HL-60/S4 treated with phorbol 12-myristate 13-acetate at 8.2 ng/mL for 4 days and 3 days (cell line): ENCODE measurements around the gene SLC25A10.
"Not testable (repeated sequence)": the region's sequence is repeated elsewhere in the genome, so short reads cannot be mapped to it uniquely, and the experiment has no call there.

ENCODE experiments used
- in situ Hi-C: fragments of 300-500 bp; cut with MboI; formaldehyde crosslinking; loops from 2 replicates; pipeline ENCODE4 v1.15.0; 2022; ENCODE audit warnings: low sequenced_read_pairs

SLC25A10 gene

GRCh38 chr17:81719410-81720266 is 7.6 kb downstream of the SLC25A10 start:
- in situ Hi-C loops: no loop called here

DNA sequence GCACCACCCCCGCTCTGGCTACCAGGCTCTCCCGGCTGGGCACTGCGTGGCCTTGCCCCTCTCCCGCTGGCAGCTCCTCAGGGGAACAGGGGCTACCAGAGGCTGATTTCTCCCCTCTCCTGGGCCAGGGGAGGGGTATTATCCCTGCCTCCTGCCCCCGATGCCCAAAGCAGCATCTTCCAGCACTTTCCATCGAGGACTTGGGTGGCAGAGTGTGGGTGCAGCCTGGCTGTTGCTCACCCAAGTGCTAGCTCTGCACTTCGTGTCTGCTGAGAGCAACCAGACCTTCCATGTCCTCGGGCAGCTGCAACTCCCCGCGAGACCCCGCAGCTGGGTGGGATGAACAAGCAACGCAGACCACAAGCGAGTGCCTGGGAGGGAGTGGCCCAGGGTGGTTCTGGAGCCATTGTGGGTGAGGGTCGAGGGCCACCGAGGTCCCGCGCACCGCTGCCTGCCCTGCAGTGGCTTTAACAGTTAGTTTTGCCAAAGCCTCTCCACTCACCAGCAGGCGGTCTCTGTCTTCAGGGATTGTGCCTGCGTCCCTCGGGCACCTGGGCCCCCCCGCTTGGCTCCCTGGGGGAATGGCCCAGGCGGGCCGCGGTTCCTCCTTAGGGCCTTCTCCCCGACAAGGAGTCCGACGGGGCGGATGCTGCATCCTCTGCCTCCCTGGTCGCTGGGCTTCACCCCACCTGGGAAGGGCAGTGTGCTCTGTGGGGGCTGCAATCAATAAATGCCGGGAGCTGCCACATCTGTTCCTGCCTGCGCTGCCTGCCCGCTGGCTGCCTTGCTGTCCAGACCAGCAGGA is 8.4 kb downstream of the SLC25A10 start:
- in situ Hi-C loops: no loop called here

DNA sequence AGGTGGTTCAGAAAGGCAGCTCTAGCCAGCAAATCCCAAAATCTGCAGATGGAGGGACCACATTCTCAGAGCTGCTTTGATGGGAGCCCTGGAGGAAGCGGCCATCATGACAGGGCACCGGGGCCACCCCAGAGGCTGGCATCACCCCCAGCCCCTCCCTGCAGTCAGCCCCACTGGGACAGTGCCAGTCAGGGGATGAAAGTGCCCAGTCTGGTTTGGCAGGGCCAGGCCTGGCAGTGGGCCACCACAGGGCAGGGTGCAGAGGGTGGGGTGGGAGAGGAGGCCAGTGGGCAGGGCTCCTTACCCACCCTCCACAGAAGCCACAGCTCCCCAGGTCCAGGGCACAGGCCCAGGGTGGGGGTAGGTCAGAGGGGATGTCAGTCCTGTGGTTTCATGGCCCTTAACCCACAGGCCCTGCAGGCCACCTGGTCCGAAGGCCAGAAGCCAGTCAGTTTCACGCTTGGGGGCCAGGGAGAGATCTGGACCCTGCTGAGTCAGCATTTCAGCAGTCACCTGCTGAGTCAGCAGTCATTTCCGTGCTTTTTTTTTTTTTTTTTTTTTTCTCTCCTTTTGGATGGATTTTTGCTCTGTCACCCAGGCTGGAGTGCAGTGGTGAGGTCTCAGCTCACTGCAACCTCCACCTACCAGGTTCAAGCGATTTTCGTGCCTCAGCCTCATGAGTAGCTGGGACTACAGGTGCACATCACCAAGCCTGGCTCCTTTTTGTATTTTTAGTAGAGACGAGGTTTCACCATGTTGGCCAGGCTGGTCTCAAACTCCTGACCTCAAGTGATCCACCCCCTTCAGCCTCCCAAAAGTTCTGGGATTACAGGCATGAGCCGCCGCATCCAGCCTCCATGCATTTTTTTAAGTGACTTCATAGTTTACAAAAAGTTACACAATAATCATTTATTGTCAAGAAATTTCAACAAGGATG is 10.4 kb downstream of the SLC25A10 start:
- in situ Hi-C loops: no loop called here

DNA sequence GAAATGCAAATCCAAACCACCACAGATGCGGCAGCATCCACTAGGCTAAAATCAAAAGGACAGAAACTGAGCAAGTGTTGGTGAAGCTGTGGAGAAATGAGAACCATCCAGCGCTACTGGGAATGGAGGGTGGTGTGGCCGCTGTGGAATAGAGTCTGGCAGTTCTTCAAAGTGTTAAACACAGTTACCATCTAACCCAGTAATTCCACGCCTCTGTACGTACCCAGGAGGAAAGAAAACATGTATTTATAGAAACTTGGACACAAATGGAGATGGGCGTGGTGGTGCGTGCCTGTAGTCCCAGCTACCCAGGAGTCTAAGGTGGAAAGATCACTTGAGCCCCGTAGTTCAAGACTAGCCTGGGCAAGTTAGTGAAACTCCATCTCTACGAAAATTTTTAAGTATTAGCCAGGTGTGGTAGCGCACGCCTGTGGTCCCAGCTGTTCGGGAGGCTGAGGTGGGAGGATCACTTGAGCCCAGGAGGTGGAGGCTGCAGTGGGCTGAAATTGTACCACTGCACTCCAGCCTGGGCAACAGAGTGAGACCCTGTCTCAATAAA is 11.6 kb downstream of the SLC25A10 start:
- in situ Hi-C loops: no loop called here

GRCh38 chr17:81725439-81725838 is 13.4 kb downstream of the SLC25A10 start:
- in situ Hi-C loops: no loop called here

DNA sequence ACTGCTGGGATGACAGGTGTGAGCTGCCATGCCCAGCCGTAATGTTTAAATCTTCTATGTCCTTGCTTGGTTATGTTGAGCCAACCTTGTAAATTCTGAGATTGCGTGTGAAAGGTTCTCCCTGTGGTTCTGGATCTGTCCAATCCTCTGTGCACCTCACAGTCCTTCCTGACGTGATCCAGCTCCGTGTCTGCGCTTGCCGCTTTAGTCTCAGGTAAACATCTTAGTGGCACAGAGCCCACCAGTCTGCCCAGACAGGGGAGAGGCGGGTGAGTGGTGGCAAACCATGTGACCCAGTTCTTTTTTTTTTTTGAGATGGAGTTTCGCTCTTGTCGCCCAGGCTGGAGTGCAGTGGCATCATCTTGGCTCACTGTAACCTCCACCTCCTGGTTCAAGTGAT is 13.9 kb downstream of the SLC25A10 start:
- in situ Hi-C loops: no loop called here

GRCh38 chr17:81727324-81728031 is 15.4 kb downstream of the SLC25A10 start:
- in situ Hi-C loops: no loop called here

DNA sequence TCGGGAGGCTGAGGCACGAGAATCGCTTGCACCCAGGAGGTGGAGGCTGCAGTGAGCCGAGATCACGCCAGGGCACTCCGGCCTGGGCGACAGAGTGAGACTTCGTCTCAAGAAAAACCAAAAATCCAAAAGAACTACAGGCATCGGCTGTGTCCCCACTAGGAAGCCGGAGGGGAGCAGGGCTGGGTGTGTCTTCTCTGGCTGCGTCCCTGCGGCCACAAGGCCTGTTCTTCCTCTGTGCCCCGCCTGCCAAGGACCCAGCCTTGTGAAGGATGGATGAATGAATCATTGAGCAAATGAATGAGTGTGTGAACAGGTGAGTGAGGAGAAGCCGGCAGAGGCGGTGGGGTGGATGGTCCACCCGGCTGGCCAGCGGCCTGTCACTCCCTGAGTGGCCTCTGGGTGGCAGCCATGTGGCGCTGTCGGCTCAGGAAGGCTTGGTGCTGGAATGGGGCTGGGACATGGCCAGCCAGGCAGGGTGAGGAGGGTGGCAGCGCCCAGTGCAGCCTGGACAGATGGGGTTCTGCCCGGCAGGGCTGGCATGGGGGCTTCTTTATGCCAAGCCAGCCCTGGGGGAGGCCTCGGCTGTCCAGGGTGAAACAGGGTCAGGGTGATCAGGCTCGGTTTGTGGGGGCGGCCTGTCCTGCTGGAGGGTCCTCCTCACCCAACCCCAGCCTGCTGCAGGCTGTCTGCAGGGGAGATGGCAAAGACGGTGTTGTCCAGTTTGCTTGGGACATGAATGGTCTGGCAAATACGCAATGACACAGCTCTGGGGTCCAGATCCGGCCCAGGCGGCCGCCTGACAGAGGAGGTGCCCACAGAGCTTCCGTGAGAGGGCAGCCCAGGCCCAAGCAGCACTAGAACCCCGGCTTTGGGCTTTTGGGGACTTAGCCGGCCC is 21.7 kb downstream of the SLC25A10 start:
- in situ Hi-C loops: no loop called here

GRCh38 chr17:81734405-81735263 is 22.6 kb downstream of the SLC25A10 start:
- in situ Hi-C loops: no loop called here

DNA sequence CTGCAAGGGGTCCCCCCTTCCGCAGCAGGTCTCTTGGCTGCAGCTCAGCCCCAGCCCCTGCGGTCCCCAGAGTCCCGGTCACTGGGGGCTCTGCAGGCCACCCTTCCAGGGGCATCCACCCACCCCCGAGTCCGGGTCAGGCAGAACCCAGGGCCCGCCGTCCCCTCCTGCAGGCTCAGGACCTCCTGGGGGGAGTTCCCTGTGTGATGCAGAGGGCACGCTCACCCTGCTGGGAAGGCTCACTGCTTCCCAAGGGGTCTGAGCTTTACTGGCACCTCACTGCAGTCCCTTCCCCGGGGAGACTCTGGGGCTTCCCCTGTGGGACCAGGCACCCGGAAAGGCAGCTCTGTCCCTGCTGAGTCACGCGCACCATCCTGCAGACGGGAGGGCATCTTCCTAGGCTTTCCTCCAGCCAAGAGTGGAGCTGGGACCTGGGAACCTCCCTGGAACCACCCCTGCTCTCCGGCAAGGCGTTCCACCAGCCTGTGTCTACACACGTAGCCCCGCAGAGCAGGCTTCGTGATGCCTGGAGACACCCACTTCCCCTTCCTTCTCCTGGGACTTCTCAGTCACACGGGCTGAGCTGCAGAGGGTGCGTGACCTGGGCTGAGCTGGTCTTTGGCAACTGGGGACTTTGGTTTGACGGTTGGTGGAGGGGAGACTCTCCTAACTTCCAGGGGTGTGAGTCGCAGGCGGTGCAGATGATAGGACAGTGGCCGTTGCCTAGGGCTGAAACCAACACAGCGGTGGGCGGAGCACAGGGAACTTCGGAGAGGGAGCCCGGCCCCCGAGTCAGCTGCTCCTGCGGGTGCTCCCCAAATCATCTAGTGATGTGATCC is 23.4 kb downstream of the SLC25A10 start:
- in situ Hi-C loops: no loop called here

- in situ Hi-C loops: no loop called here
Observed at GRCh38 chr17:81737947-81738800, 26.1 kb downstream of the SLC25A10 start.

DNA sequence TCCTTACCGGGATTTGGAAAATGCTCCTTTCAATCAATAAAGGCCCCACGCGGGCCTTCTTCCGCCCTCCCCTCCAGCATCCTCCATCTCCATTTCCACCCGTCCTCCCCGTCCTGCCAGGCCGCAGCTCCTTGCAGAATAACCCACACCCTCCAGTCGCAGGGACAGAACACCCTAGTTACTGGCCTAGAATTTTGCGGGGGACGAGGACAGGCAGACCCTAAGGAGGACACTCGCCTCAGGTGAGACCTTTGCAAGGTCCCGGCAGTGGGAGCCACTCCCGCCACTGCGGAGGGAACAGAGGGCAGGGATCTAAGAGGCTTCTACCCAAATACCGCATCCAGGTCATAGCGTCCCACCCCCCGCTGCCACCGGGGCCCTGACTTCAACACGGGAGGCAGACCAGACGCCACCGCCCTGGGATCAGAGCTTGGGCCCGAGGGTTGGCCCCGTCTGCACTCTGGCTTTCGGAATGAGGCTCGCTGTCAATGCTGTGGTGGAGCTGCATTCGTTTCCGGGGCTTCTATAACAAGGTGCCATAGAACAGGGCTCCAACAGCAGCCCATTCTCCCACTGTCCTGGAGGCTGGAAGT is 26.8 kb downstream of the SLC25A10 start:
- in situ Hi-C loops: no loop called here

GRCh38 chr17:81739593-81739992 is 27.5 kb downstream of the SLC25A10 start:
- in situ Hi-C loops: not testable (repeated sequence)

DNA sequence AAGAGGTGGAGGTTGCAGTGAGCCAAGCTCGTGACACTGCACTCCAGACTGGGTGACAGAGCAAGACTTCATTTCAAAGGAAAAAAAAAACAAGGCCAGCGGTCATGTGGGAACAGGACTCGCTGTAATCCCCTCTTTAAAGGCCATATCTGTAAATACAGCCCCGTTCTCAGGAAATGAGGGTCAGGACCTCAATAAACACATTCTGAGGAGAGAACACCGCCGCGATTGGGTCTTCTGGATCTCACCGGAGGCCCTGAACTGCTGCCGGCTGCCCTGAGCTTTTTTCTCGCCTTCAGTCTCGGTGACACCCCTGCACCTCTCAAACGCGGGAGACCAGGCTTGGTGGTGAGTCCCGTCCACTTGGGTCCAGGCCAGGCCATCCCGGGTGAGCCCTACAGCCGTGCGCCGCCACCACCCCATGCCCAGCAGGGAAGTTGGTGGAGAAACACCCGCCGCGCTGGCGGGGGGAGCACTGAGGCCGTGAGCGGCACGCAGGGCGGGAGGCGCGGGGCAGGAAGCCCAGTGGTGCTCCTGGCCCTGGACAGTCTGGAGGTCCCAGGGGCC is 28.4 kb downstream of the SLC25A10 start:
- in situ Hi-C loops: no loop called here

DNA sequence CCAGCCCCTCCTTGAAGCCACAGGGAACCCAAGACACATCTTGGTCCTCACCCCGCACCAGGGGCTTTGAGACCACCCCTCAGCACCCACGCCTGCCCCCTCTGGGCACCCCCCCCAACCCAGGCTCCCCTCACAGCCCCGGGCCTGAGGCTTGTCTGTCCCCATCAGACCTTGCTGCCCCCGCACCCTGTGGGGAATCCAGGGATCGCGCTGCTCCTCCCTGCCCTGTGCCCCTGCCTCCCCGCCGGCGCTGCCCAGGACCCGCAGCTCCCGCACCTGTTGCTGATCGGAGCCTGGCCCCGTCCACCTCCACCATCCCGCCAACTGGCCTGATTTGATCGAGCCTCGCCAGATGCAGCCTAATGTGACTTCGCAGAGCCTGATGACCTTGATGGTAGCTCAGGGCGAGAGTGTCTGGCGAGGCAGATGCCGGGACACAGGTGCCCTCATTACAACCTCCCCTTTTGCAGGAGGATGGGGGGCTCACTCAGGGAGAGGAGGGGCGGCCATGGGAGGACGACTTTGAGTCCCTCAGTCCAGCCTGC is 29.0 kb downstream of the SLC25A10 start:
- in situ Hi-C loops: no loop called here
